Measurements from ENCODE around the gene CEP85. TPM values are rescaled to one million over a fixed set of nuclear protein-coding genes. Genes with fewer than 3 reads are reported as not detected.

Gene CEP85
- total RNA-seq, 1 donor from 2014 or later = 14.6 TPM

GRCh38 chr1:26295194-26296138, 61.5 kb downstream of the CEP85 start:
- H3K4me3 ChIP-seq (ENCODE audit: low read depth, low read length) = no peak overlapping the region
- DNase-seq (ENCODE audit: low read depth) = no peak
- TF ChIP-seq CTCF (conservative IDR thresholded peaks at IDR 0.05; ENCODE audit: low read depth, low read length) = no peak

GRCh38 chr1:26296340-26297056, 62.5 kb downstream of the CEP85 start:
- no peak for DNase-seq (ENCODE audit: low read depth)
- no peak overlapping the region for H3K4me3 ChIP-seq (ENCODE audit: low read depth, low read length)
- no peak for TF ChIP-seq CTCF (conservative IDR thresholded peaks at IDR 0.05; ENCODE audit: low read depth, low read length)

GRCh38 chr1:26297057-26297790, 63.2 kb downstream of the CEP85 start:
- no peak for TF ChIP-seq CTCF (conservative IDR thresholded peaks at IDR 0.05; ENCODE audit: low read depth, low read length)
- no peak overlapping the region for H3K4me3 ChIP-seq (ENCODE audit: low read depth, low read length)
- DNase-seq (ENCODE audit: low read depth) = no peak

GRCh38 chr1:26297791-26298124, 63.8 kb downstream of the CEP85 start:
- TF ChIP-seq CTCF (conservative IDR thresholded peaks at IDR 0.05; ENCODE audit: low read depth, low read length) = no peak
- no peak overlapping the region for H3K4me3 ChIP-seq (ENCODE audit: low read depth, low read length)
- no peak for DNase-seq (ENCODE audit: low read depth)

GRCh38 chr1:26300578-26301275, 66.7 kb downstream of the CEP85 start:
- no peak for TF ChIP-seq CTCF (conservative IDR thresholded peaks at IDR 0.05; ENCODE audit: low read depth, low read length)
- no peak overlapping the region for H3K4me3 ChIP-seq (ENCODE audit: low read depth, low read length)
- no peak for DNase-seq (ENCODE audit: low read depth)

- TF ChIP-seq CTCF (conservative IDR thresholded peaks at IDR 0.05; ENCODE audit: low read depth, low read length) = no peak
- no peak overlapping the region for H3K4me3 ChIP-seq (ENCODE audit: low read depth, low read length)
- no peak for DNase-seq (ENCODE audit: low read depth)
These were observed 68.9 kb downstream of the CEP85 start for GRCh38 chr1:26302733-26303405.

Data from epithelial cell of proximal tubule (primary cell).